ENCODE data around the gene PRKAG3. TPM values are rescaled to one million over a fixed set of nuclear protein-coding genes. Genes with fewer than 3 reads are reported as not detected.

PRKAG3 gene
- total RNA-seq, 1 experiment from 2014 or later = not detected

- H3K9me3 Mint-ChIP-seq (ENCODE audit: unreplicated experiment) = no peaks in the 10 kb centered on the region
- no peaks in the 10 kb centered on the region for H3K36me3 Mint-ChIP-seq (ENCODE audit: insufficient read depth, unreplicated experiment)
- CTCF ChIA-PET = interaction anchor here (0.5 to 2.9 kb wide), 3 partner anchors 27 to 411 kb away, joined by 3 to 24 read pairs (median 3); no protein-coding TSS in a partner anchor
- TF ChIP-seq CTCF (IDR thresholded peaks at IDR 0.05; ENCODE audit: unreplicated experiment) = no peak
- no peak for DNase-seq (ENCODE audit: unreplicated experiment)
- peaks cover 25% of the 10 kb centered on the region for H3K27me3 Mint-ChIP-seq (ENCODE audit: insufficient read depth, unreplicated experiment)
- intact Hi-C loops (cut with micrococcal nuclease) = no loop called here
- no peaks in the 10 kb centered on the region for H3K4me1 Mint-ChIP-seq (ENCODE audit: insufficient read depth, unreplicated experiment)
- BruUV-seq (replicated peaks) = no TSS peak
- no peak overlapping the region for H3K27ac Mint-ChIP-seq (ENCODE audit: low read depth, unreplicated experiment)
- POLR2A ChIA-PET = no interaction called here
- no peak overlapping the region for H3K4me3 Mint-ChIP-seq (ENCODE audit: unreplicated experiment)
Measured at GRCh38 chr2:218870984-218871344, 39.4 kb upstream of the PRKAG3 start.

- intact Hi-C loops (cut with micrococcal nuclease) = no loop called here
- ChIA-PET POLR2A (interaction anchor here (0.8 kb wide), 1 partner anchor 9 kb away, joined by 3 read pairs; no protein-coding TSS in a partner anchor), CTCF (interaction anchor here (0.6 to 2.9 kb wide), 6 partner anchors 11 to 114 kb away, joined by 3 to 24 read pairs (median 4); no protein-coding TSS in a partner anchor)
- H3K36me3 Mint-ChIP-seq (ENCODE audit: insufficient read depth, unreplicated experiment) = no peaks in the 10 kb centered on the region
- H3K27me3 Mint-ChIP-seq (ENCODE audit: insufficient read depth, unreplicated experiment) = peaks cover 31% of the 10 kb centered on the region
- no peak overlapping the region for H3K4me3 Mint-ChIP-seq (ENCODE audit: unreplicated experiment)
- no peak overlapping the region for H3K27ac Mint-ChIP-seq (ENCODE audit: low read depth, unreplicated experiment)
- TF ChIP-seq CTCF (IDR thresholded peaks at IDR 0.05; ENCODE audit: unreplicated experiment) = no peak
- H3K4me1 Mint-ChIP-seq (ENCODE audit: insufficient read depth, unreplicated experiment) = no peaks in the 10 kb centered on the region
- no TSS peak for BruUV-seq (replicated peaks)
- no peaks in the 10 kb centered on the region for H3K9me3 Mint-ChIP-seq (ENCODE audit: unreplicated experiment)
- no peak for DNase-seq (ENCODE audit: unreplicated experiment)
Measured at GRCh38 chr2:218869064-218869463, 37.5 kb upstream of the PRKAG3 start.

- no peaks in the 10 kb centered on the region for H3K36me3 Mint-ChIP-seq (ENCODE audit: insufficient read depth, unreplicated experiment)
- BruUV-seq (replicated peaks) = no TSS peak
- ChIA-PET POLR2A (no interaction called here), CTCF (interaction anchor here (1.0 kb wide), 1 partner anchor 19 kb away, joined by 3 read pairs; no protein-coding TSS in a partner anchor)
- TF ChIP-seq CTCF (IDR thresholded peaks at IDR 0.05; ENCODE audit: unreplicated experiment) = no peak
- H3K27me3 Mint-ChIP-seq (ENCODE audit: insufficient read depth, unreplicated experiment) = peaks cover 36% of the 10 kb centered on the region
- H3K4me3 Mint-ChIP-seq (ENCODE audit: unreplicated experiment) = no peak overlapping the region
- H3K27ac Mint-ChIP-seq (ENCODE audit: low read depth, unreplicated experiment) = no peak overlapping the region
- DNase-seq (ENCODE audit: unreplicated experiment) = no peak
- intact Hi-C loops (cut with micrococcal nuclease) = no loop called here
- H3K4me1 Mint-ChIP-seq (ENCODE audit: insufficient read depth, unreplicated experiment) = no peaks in the 10 kb centered on the region
- no peaks in the 10 kb centered on the region for H3K9me3 Mint-ChIP-seq (ENCODE audit: unreplicated experiment)
Measured at GRCh38 chr2:218867900-218868299, 36.3 kb upstream of the PRKAG3 start.

- no peak overlapping the region for H3K4me3 Mint-ChIP-seq (ENCODE audit: unreplicated experiment)
- ChIA-PET POLR2A (no interaction called here), CTCF (interaction anchor here (6.5 kb wide), 1 partner anchor 10 kb away, joined by 44 read pairs; no protein-coding TSS in a partner anchor)
- H3K36me3 Mint-ChIP-seq (ENCODE audit: insufficient read depth, unreplicated experiment) = no peaks in the 10 kb centered on the region
- H3K27ac Mint-ChIP-seq (ENCODE audit: low read depth, unreplicated experiment) = no peak overlapping the region
- no TSS peak for BruUV-seq (replicated peaks)
- no peak for TF ChIP-seq CTCF (IDR thresholded peaks at IDR 0.05; ENCODE audit: unreplicated experiment)
- intact Hi-C loops (cut with micrococcal nuclease) = no loop called here
- no peaks in the 10 kb centered on the region for H3K4me1 Mint-ChIP-seq (ENCODE audit: insufficient read depth, unreplicated experiment)
- DNase-seq (ENCODE audit: unreplicated experiment) = no peak
- no peaks in the 10 kb centered on the region for H3K9me3 Mint-ChIP-seq (ENCODE audit: unreplicated experiment)
- peaks cover 36% of the 10 kb centered on the region for H3K27me3 Mint-ChIP-seq (ENCODE audit: insufficient read depth, unreplicated experiment)
Measured at GRCh38 chr2:218865999-218866398, 34.4 kb upstream of the PRKAG3 start.

All from MCF 10A (cell line).